ENCODE data around the gene ATXN1. TPM values are rescaled to one million over a fixed set of nuclear protein-coding genes. Genes with fewer than 3 reads are reported as not detected.

The ATXN1 gene
- total RNA-seq, 1 experiment from 2014 or later = 8.1 TPM

DNA sequence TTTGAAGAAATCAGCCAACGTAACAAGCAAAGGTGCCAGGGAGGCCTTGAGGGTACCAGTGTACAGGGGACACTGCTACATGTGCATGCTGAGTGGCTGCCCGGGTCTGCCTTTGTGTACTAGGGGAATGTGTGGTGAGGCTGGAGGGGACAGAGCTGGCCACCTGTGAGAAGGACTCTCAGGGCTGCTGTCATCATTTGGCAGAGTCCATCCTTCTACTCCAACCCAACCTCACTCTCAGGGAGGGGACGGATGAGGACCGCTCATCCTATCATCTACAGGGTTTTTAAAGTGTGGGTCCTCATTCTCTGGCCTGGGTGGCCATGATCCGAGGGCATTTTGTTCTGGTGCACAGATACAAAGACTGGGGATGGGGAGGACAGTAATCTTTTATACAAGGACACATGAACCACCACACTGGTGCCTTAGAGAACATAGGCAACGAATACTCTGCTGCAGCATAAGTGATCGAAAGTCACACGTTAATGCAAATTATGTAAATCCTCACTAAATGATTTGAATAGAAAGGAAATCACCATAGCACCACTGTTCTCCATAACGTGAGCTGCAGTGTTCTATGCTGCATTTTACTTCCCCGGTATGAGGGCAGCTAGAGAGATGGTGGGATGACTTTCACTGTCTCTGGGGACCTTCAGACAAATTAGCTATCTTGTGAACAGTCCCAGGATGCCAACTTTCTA is 341.5 kb downstream of the ATXN1 start (continued):
- TF ChIP-seq, protein P1, sequence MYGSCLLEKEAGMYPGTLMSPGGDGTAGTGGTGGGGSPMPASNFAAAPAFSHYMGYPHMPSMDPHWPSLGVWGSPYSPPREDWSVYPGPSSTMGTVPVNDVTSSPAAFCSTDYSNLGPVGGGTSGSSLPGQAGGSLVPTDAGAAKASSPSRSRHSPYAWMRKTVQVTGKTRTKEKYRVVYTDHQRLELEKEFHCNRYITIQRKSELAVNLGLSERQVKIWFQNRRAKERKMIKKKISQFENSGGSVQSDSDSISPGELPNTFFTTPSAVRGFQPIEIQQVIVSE (CRISPR knock-in tag; IDR thresholded peaks at IDR 0.05; ENCODE audit: borderline replicate concordance) = no peak
- TF ChIP-seq TCF7 (CRISPR knock-in tag; IDR thresholded peaks at IDR 0.05; ENCODE audit: low read depth) (no peak), ESRRA (CRISPR knock-in tag; IDR thresholded peaks at IDR 0.05; ENCODE audit: borderline replicate concordance) (no peak), ZNF263 (CRISPR knock-in tag; IDR thresholded peaks at IDR 0.05; ENCODE audit: low read depth) (no peak), ZNF423 (CRISPR knock-in tag; IDR thresholded peaks at IDR 0.05) (no peak), ATF1 (CRISPR knock-in tag; IDR thresholded peaks at IDR 0.05) (no peak), NR1H2 (CRISPR knock-in tag; IDR thresholded peaks at IDR 0.05) (no peak), MYBL2 (CRISPR knock-in tag; IDR thresholded peaks at IDR 0.05) (no peak), FOXJ3 (CRISPR knock-in tag; IDR thresholded peaks at IDR 0.05; ENCODE audit: borderline replicate concordance) (no peak)
- TF ChIP-seq, protein P2, sequence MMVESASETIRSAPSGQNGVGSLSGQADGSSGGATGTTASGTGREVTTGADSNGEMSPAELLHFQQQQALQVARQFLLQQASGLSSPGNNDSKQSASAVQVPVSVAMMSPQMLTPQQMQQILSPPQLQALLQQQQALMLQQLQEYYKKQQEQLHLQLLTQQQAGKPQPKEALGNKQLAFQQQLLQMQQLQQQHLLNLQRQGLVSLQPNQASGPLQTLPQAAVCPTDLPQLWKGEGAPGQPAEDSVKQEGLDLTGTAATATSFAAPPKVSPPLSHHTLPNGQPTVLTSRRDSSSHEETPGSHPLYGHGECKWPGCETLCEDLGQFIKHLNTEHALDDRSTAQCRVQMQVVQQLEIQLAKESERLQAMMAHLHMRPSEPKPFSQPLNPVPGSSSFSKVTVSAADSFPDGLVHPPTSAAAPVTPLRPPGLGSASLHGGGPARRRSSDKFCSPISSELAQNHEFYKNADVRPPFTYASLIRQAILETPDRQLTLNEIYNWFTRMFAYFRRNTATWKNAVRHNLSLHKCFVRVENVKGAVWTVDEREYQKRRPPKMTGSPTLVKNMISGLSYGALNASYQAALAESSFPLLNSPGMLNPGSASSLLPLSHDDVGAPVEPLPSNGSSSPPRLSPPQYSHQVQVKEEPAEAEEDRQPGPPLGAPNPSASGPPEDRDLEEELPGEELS (CRISPR knock-in tag; IDR thresholded peaks at IDR 0.05) = no peak
- TF ChIP-seq, protein P3, sequence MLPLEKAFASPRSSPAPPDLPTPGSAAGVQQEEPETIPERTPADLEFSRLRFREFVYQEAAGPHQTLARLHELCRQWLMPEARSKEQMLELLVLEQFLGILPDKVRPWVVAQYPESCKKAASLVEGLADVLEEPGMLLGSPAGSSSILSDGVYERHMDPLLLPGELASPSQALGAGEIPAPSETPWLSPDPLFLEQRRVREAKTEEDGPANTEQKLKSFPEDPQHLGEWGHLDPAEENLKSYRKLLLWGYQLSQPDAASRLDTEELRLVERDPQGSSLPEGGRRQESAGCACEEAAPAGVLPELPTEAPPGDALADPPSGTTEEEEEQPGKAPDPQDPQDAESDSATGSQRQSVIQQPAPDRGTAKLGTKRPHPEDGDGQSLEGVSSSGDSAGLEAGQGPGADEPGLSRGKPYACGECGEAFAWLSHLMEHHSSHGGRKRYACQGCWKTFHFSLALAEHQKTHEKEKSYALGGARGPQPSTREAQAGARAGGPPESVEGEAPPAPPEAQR (CRISPR knock-in tag; IDR thresholded peaks at IDR 0.05) = no peak
- TF ChIP-seq, protein P4, sequence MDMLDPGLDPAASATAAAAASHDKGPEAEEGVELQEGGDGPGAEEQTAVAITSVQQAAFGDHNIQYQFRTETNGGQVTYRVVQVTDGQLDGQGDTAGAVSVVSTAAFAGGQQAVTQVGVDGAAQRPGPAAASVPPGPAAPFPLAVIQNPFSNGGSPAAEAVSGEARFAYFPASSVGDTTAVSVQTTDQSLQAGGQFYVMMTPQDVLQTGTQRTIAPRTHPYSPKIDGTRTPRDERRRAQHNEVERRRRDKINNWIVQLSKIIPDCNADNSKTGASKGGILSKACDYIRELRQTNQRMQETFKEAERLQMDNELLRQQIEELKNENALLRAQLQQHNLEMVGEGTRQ (CRISPR knock-in tag; IDR thresholded peaks at IDR 0.05) = no peak
- TF ChIP-seq, protein P5, sequence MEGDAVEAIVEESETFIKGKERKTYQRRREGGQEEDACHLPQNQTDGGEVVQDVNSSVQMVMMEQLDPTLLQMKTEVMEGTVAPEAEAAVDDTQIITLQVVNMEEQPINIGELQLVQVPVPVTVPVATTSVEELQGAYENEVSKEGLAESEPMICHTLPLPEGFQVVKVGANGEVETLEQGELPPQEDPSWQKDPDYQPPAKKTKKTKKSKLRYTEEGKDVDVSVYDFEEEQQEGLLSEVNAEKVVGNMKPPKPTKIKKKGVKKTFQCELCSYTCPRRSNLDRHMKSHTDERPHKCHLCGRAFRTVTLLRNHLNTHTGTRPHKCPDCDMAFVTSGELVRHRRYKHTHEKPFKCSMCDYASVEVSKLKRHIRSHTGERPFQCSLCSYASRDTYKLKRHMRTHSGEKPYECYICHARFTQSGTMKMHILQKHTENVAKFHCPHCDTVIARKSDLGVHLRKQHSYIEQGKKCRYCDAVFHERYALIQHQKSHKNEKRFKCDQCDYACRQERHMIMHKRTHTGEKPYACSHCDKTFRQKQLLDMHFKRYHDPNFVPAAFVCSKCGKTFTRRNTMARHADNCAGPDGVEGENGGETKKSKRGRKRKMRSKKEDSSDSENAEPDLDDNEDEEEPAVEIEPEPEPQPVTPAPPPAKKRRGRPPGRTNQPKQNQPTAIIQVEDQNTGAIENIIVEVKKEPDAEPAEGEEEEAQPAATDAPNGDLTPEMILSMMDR (IDR thresholded peaks at IDR 0.05) = no peak
- TF ChIP-seq, protein P6, sequence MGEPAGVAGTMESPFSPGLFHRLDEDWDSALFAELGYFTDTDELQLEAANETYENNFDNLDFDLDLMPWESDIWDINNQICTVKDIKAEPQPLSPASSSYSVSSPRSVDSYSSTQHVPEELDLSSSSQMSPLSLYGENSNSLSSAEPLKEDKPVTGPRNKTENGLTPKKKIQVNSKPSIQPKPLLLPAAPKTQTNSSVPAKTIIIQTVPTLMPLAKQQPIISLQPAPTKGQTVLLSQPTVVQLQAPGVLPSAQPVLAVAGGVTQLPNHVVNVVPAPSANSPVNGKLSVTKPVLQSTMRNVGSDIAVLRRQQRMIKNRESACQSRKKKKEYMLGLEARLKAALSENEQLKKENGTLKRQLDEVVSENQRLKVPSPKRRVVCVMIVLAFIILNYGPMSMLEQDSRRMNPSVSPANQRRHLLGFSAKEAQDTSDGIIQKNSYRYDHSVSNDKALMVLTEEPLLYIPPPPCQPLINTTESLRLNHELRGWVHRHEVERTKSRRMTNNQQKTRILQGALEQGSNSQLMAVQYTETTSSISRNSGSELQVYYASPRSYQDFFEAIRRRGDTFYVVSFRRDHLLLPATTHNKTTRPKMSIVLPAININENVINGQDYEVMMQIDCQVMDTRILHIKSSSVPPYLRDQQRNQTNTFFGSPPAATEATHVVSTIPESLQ (CRISPR knock-in tag; IDR thresholded peaks at IDR 0.05) = no peak

DNA sequence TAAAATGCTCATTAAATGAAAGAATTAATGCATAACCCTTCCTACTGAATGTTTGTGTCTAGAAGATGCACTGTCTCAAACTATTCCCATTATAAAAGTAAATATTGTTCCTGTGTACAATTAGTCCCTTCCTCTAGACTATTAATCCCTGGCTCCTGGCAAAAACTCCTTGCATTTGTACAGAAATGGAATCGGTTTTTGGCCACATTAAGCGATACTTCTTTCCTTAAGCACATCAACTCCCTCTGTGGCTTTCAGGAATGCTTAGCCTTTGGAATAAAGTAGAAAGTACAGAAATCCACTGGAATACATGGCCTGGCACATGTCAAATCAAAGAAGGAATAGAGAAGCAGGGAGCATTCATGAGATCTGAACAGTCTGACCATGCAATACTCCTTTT is 343.1 kb downstream of the ATXN1 start:
- Mint-ChIP-seq H3K36me3 (no peaks in the 10 kb centered on the region), H3K9me3 (no peaks in the 10 kb centered on the region), H3K27ac (no peak overlapping the region), H3K27me3 (ENCODE audit: low read depth) (no peaks in the 10 kb centered on the region), H3K4me3 (no peak overlapping the region), H3K4me1 (peaks cover 20% of the 10 kb centered on the region)
- DNase-seq (ENCODE audit: low spot score) = no peak
- POLR2A ChIA-PET = no interaction called here
- TF ChIP-seq, protein P7, sequence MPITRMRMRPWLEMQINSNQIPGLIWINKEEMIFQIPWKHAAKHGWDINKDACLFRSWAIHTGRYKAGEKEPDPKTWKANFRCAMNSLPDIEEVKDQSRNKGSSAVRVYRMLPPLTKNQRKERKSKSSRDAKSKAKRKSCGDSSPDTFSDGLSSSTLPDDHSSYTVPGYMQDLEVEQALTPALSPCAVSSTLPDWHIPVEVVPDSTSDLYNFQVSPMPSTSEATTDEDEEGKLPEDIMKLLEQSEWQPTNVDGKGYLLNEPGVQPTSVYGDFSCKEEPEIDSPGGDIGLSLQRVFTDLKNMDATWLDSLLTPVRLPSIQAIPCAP (CRISPR knock-in tag; IDR thresholded peaks at IDR 0.05) = no peak
- no peak for TF ChIP-seq ZNF263 (CRISPR knock-in tag; IDR thresholded peaks at IDR 0.05; ENCODE audit: low read depth)
- TF ChIP-seq, protein P8, sequence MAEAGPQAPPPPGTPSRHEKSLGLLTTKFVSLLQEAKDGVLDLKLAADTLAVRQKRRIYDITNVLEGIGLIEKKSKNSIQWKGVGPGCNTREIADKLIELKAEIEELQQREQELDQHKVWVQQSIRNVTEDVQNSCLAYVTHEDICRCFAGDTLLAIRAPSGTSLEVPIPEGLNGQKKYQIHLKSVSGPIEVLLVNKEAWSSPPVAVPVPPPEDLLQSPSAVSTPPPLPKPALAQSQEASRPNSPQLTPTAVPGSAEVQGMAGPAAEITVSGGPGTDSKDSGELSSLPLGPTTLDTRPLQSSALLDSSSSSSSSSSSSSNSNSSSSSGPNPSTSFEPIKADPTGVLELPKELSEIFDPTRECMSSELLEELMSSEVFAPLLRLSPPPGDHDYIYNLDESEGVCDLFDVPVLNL (CRISPR knock-in tag; IDR thresholded peaks at IDR 0.05; ENCODE audit: borderline replicate concordance, low read depth) = no peak
- CTCF ChIA-PET = interaction anchor here (0.9 kb wide), 1 partner anchor 8 kb away, joined by 3 read pairs; no protein-coding TSS in a partner anchor
- no peak for ATAC-seq

Measured in WTC11 (cell line).